HG03575 (cell line): ENCODE data around the gene MTMR2.

Experiments used
- ATAC-seq: cut with Tn5 transposase; IDR thresholded peaks from one replicate; pipeline ENCODE4 v1.9.1; 2021; ENCODE audit not compliant: unreplicated experiment, insufficient number of reproducible peaks, low FRiP score; ENCODE audit errors: extremely low read depth

MTMR2 gene

DNA sequence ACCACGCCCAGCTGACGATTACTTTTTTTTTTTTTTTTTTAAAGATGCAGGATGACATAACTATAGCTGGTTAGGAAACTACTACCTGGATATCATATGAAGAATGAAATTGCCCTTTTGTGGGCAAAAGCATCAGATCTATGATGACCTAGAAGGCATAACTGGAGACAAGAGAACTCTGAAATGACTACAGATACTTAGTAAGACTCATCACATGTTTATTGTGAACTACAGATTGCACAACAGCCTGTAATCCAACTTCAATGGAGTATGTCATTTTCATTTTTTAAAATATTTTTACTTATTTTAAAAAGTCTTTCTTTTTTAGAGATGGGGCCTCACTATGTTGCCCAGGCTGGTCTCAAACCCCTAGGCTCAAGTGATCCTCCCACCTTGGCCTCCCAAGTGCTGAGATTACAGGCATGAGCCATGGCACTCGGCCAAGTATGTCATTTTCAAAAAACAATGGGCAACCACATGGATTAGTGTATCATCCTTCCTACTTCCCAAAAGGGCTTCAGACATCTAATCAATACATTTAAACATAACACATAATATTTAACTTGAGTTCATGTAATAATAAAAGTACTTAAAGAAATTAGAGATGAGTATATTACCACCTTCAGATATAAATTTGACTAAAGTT, 3.3 kb downstream of the MTMR2 start:
- ATAC-seq = no peak

DNA sequence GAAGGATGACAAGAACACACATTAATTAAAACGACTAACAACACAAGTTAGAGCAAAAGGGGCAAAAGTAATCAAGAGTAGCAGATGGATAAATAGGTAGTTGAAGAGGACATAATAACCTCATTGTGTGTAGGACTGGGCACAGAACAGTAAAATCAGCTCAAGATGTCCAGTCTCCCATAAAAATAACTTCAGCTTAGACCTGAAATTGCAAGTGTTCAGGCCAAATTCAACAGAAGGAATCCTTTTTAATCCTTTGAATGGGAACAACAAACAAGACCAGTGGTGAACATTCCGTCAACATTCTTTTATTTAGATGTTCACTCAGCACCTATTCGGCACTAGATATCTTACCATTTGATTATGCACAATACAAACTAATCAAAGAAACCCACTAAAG, 4.4 kb downstream of the MTMR2 start:
- ATAC-seq = no peak

DNA sequence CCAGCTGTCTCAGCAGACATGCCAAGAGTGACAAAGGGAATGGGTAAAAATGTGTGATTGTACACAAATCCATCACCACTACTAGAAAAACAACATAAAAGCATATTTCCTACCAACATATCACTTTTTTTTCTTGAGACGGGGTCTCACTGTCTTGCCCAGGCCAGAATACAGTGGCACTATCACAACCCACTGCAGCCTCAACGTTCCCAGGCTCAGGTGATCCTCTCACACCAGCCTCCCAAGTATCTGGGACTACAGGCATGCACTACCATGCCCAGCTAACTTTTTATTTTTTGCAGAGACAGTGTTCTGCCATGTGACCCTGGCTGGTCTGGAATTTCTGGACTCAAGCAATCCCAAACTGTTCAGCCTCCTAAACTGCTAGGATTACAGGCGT, 5.2 kb downstream of the MTMR2 start:
- no peak for ATAC-seq

DNA sequence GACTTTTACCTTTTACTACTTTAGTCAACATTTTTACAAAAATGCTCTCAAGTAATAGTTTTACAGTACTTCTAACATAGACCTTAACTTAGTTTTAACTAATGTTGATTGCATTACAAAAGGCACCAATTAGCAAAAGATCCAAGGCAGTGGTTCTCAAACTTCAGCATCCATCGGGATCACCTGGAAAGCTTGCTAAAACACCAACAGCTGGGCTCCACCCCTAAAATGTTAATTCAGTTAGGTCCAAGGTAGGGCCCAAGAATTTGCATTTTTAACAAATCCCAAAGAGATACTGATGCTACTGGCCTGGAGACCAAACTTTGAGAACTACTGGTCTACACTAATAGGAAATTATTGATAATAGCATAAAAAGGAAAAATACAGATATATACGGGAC, 5.9 kb downstream of the MTMR2 start:
- ATAC-seq = no peak

DNA sequence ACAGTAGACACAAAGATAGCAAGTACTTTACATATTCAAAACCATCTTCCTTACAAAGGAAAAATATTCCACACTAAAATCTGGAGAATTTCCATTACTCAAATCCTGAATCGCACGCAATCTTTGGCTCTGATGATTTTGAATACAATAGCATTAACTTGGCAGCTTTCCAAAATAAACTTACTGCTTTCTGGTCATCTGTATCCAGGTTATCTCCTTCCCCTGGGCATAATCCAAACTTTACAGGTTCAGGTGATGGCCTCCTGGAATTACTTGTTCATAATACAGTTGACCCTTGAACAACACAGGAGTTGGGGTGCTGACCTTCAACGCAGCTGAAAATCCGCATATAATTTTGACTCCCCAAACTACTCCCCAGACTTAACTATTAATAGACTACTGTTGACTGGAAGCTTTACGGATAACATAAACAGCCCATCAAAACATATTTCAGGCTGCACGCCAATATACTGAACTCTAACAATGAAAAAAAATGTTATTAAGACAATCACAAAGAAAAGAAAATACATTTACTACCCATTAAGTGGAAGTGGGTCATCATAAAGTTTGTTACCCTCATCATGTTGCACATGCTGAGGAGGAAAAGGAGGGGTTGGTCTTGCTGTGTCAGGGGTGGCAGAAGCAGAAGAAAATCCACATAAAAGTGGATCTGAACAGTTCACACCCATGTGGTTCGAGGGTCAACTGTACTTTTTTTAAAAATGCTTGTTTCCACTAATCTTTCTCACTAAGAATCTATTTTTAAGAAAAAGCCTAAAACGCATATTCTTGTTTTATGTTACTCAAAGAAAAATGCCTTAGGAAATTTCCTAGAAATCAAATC, 6.5 kb downstream of the MTMR2 start:
- ATAC-seq = no peak

DNA sequence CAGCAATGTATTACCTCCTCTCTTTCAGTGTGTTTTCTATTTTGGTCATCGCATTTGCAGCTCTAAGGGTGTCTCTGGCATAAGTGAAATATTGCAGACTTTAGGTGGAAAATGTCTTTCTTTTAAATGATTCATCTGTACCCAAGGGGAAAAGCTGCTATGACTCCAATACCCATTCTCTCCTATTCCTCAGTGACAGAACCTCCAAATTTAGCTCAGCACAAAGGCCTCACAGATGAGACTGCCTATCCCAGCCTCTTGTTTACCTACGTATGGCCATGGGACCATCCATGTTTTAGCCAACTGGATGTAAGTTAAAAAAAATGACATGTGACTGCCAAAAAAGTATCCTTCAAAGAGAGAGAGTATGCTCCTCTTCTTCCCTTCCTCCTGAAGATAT, 7.9 kb downstream of the MTMR2 start:
- ATAC-seq = no peak

DNA sequence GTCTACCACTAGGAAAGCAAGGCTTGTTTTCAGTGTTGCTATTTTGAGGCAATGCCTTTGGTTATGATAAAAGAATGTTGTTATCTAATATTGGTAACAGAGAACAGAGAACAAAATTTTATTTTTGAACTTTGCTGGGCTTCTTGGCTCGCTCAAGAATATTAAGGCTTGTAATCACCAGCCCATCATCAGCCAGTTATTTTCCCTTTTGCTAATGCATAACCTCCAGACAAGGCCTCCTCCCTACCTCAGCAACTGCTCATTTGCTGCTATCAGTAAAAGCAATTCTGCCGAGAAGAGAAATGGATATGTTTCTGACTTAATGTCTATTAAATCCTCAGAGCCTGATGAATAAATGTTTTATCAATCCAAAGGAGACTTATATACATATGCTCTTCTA, 8.9 kb downstream of the MTMR2 start:
- no peak for ATAC-seq

DNA sequence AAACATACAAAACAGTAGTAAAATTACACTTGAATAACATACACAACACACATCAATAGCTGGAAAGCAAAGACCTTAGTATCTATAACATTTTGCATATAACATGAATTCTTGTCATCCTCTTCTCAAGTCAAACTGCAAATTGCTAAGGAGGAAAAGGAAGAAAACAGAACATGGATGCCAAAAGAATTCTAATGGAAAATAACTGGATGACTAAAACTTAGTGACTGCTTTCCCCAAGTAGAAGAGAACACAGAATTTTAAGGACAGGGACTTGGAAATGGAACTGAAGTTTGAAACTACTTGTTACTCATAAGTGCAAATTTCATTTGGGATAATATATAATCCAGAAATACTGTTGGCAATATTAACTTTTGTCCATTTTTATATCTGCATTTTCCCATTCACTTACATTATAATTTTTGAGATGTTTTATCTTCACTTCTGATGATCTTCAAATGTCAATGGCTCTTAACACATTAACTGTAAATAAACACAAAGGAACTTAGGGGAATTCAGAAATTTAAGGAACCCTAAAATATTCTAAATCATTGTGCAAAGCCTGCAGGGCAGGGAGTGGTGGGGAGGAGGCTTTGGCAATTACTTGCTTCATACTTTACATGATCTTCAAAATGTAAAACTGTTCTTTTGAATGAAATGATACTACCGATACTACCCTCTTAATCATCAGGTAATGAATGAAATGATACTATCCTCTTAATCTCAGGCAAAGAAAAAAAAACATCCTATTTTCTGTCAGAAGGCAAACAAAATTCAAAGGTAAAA, 9.9 kb downstream of the MTMR2 start:
- no peak for ATAC-seq

DNA sequence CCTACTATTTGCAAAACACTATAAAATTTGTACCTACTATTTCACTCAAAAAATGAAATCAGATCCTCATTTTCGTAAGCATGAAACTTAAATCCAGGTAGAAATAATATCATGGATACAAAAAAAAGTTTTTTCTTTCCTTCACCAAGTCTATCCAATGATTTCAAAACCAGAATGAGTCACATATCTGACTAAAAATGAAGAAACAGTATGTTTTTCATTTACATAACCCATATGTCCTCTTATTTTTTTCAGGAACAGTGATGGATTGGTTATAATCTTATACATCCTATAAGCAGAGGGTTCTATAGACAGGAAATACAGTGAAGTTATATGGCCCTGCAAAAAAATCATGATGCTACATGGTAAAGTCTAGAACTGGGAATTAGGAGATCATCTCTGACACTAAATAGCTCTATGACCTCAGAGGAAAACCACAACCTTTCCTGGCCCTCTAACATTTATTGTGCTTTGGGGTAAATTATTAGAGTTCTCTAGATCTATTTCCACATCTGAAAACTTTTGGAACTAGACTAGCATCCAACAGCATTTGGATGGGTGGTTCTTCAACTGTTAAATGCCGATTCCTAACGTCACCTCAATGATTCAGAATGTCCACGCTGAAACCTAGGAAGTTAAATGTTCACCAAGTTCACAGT, 10.9 kb downstream of the MTMR2 start:
- no peak for ATAC-seq

DNA sequence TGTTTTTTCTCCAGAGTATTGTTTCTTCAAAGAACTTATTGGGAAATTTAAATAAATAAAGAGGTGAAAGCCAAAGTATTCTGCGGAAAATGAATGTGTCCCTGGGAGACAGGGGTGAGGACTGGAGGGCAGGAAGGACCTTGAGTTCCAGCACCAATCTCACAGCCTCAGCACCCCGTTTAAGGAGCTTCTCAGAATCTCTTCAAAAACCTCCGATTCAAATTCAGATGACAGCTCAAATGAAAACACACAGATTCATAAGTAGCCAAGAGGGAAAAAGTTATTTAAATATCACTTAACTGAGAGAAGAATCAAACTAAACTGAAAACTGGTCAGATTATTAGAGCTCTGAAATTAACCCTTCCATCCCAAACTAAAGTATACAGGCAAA, 12.5 kb downstream of the MTMR2 start:
- no peak for ATAC-seq

DNA sequence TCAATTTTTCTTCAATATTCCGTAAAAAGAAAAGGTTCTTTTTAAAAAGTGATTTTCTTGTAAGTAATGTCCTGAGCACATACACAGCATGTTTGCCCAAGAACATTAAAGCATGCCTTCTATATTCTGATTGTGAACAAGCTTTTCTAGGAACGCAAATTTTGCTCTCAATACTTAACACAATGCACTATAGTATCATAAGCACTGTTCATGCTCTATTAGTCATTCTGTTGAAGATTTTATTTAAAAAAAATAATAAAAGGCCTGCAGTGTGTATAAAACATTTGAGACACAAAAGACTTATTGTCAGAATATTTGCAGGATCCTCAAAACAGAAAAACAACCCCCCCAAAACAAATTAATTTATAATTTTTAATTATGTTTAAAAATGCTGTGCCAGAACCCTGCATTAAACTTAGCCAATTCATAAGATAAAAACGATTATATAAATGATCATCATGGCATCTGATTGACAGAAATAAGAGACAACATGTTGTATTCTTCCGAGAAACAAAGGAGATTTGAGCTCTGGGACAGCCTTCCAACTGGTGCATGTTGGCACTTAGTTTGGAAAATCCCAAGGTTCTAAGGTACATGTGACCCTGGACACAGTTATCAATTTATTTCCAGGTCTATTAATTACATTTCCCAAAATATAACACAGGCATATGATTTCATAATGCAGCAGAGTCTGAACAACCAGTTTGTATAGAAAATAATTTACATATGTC, 13.1 kb downstream of the MTMR2 start:
- ATAC-seq = no peak

DNA sequence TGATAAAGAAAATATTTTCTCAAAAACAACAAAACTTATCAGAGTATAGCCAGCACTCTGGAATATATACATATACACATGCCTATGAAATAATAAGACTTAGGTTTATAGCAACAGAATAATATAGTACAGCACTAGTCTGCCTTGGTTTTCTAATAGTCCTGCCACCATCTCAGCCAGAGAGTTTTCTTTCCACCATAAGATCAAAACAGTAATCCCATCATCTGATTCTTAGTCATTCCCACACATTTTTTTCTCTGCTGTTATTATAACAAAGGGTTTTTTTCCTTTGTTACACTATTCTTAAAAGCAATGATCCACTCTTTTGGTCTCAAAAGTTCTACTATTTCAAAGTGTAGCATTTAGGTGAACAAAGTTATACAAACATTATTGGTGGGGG, 15.1 kb downstream of the MTMR2 start:
- no peak for ATAC-seq

DNA sequence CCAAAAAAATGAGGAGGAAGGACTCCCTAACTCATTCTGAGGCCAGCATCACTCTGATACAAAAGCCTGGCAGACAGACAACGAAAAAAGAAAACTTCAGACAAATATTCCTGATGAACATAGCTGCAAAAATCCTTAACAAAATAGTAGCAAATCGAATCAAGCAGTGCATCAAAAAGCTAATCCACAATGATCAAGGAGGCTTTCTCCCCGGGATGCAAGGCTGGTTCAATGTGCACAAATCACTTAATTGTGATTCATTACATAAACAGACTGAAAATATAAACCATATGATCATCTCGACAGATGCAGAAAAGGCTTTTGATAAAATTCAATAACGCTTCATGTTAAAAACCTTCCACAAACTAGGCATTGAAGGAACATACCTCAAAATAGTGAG, 16.4 kb downstream of the MTMR2 start:
- ATAC-seq = no peak

DNA sequence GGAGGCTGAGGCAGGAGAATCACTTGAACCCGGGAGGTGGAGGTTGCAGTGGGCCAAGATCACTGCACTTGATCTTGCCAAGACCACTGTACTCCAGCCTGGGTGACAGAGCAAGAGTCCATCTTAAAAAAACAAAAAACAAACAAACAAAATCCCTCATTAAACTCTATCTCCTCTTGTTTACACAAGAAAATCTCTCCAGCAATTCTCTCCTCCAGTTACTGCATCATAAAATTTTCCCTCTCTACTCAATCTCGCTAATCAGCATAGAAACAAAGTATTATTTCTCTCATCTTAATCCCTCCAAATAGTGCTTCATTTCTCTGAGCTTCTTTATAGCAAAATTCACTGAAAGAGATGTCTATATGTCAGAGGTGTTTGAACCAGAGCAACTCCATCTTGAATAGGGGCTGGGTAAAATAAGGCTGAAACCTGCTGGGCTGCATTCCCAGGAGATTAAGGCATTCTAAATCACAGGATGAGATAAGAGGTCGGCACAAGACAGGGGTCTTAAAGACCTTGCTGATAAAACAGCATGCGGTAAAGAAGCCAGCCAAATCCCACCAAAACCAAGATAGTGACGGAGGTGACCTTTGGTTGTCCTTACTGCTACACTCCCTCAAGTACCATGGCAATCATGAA, 19.8 kb downstream of the MTMR2 start:
- no peak for ATAC-seq

DNA sequence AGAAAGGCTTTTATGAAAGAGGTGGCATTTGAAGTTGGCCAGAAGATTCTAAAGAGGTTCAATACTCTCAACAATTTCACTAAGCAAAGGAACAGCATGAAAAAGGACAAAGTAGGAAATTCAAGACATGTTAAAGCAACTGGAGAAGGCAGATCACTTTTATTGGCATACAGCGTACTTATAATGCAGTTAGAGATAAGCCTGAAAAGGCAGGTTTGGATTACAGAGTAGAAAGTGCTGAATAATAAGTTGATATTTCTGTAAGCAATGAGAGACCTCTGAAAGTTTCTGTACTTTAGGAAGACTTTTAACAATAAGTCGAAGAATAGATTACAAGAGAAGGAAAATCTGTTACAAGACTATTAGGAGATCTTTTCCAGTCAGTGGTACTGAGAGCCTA, 25.1 kb downstream of the MTMR2 start:
- ATAC-seq = no peak

DNA sequence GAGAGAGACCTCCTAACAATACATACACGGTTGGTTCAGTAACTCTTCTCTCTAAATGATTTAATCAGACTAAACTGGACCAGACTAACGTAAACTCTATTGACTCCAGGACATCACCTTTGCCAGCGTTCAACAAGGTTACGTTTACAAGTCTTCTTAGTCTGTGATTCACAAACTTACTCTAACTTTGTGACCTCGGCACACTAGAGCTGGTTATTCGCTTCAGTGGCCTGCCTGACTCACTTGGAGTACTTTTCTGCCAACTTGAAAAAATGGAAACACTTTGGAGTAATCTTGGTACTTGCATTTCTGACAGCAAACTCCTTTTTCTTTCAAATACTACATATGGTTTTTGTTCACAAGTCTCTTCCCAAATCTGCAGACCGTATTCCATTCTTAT, 26.2 kb downstream of the MTMR2 start:
- no peak for ATAC-seq

DNA sequence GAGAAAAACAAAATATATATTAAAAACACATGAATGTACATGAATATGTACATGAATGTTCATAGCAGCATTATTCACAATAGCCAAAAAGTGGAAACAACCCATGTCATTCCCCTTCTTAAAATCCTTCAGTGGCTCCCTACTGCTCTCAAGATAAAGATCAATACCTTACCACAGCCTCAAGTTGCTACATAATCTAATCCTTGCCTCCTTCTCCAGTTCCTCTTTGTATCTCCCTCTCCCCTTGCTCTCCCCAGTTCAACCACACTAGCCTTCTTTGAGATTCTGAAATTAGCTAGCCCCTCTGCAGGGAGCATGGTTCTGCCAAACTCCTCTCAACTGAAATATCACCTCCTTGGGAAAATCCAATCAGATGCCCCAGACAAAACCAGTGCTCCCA, 28.1 kb downstream of the MTMR2 start:
- ATAC-seq = no peak

DNA sequence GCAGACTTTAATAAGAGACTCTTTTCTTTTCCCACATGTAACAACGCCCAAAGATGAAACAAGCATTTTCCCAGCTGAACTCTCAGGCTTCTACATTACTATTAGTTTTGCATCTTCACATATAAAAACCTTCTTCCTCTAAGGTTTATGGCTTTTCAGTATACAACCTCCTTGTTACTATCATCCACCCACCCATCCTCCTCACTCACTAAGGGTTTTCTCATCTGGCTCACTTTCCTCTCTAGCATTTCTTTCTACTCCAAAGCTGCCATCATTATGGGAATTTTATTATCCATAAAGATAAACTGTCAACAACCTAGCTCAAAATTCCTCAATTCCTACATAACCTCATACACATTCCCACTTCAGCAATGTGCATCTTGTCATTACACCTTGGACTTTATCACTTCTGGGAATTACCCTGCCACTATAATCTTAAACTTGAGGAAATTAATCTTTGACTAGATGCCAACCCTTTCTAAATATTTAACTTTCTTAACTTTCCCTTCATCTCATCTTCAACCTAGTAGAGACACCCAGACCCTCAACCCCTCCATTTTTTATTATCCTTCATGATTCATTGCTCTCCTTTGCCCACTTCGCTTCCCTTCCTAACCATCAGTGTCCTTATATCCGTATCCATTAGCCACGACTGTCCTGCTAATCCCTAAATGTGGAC, 30.9 kb downstream of the MTMR2 start:
- no peak for ATAC-seq
